A204.1 (cell line): ENCODE results near the gene ELOA.
"Not testable (repeated sequence)": the region's sequence is repeated elsewhere in the genome, so short reads cannot be mapped to it uniquely, and the experiment has no call there.

Experiments used
- FAIRE-seq: peaks from 2 replicates; lab custom pipeline; 2012; peaks lifted over from hg19 to GRCh38; lab: Jason Lieb, UNC

ELOA gene

GRCh38 chr1:23800400-23801337, 57.4 kb downstream of the ELOA start, which contains the start of gene GALE:
Gene GALE (minus strand): TSS chr1:23800754. CDS start chr1:23799007, 1,747 bp downstream.
- FAIRE-seq = no peak

GRCh38 chr1:23801338-23801748, 58.1 kb downstream of the ELOA start:
- no peak for FAIRE-seq

- FAIRE-seq = no peak
Measured at GRCh38 chr1:23801876-23802275, 58.6 kb downstream of the ELOA start.

GRCh38 chr1:23802809-23803342, 59.6 kb downstream of the ELOA start:
- FAIRE-seq = not testable (repeated sequence)

GRCh38 chr1:23803674-23804073, 60.4 kb downstream of the ELOA start:
- no peak for FAIRE-seq

DNA sequence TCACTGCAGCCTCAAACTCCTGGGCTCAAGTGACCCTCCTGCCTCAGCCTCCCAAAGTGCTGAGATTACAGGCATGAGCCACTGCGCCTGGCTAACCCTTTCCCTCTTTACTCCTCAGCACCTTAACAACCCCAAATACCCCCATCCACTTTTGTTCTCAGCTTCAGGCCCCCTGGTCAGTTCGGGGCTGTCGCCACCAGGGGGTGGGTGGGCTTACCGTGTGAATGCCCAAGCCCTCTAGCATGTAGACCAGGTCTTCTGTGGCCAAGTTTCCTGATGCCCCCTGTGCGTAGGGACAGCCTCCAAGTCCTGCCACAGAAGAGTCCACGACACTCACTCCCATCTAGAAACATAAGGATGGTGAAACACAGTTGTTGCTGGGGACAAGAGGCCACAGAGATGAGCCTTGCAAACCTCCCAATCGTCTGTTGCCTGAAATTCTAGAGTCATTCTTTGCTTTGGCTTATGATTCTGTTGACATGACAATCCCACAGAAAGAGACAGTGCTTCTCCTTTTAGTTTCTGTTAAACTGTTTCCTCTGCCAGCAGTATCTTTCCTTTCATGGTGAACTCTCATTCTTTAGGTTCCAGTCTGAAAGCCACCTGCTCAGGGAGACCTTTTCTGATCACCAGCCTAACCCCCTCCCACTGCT, 61.0 kb downstream of the ELOA start:
- FAIRE-seq = no peak

DNA sequence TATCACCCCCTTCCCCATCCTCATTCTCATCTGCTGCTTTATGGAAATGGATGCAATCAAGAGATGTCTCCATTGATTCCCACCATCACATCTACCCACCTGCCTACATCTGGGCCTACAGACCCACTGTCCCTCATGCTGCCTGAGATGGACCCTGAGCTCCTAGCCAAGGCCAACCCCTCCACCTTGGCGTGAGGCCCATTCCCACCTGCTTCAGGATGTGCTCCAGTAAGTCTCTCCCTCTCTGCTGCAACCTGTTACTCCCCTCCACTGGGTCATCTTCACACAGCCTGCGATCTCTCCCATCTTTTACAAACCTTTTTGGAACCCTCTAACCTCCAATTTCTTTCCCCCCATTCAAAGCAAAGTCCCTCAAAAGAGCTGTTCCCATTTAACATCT, 61.8 kb downstream of the ELOA start:
- no peak for FAIRE-seq

GRCh38 chr1:23806280-23806679, 63.0 kb downstream of the ELOA start:
- FAIRE-seq = no peak

GRCh38 chr1:23807453-23807852, 64.2 kb downstream of the ELOA start:
- no peak for FAIRE-seq

DNA sequence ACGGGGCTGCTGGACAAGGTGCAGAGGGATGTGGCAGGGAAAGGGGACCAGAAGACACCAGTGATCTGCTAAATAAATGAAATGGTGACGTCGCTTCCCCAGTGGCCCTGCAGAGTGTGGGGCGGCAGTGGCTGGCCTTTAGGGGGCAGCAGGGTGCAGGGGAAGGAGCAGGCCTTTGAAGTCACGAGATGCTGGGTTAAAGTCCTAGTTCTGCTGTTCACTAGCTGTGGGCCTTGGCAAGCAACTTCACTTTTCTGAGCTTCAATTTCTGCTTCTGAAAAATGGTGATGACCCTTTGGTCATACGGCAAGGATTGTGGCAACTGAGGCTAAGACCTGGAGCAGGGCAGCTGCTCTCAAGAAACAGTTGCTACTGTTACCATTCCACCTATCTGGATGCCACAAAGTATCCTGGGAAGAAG, 66.5 kb downstream of the ELOA start:
- no peak for FAIRE-seq

DNA sequence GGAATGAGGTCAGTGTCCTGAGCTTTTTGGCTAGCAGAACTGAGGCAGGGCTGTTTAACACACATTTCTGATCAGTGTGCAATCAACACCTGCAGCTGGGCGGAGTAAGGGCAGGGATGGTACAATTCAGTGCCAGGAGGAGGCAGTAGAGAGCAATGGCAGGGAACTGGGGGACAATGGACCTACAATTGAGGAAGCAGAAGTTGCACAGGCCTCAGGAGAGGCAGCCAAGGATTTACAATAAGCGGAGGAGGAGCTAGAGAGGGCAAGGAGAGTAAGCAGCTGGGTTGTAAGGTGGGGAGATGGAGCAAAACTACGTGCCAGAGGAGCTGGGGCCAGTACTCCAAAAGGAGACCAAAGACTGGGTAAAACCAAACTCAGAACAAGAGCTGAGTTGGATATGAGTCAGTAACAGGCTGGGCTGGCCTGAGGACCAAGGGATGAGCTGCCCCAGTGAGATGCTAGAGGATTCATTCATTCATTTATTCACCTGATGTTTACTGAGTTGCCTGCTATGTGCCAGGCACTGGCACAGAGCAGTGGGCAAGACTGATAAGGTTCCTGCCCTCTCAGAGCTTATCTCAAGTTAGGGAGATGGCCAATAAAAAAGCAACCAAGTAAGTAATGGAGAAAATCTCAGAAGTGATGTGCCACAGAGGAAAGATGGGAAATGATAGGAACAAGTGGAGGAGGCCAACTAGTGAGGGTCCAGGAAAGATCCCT, 67.7 kb downstream of the ELOA start:
- FAIRE-seq = no peak
